HepG2 (cell line): ENCODE results near the gene LRRC45. TPM values are rescaled to one million over a fixed set of nuclear protein-coding genes. Genes with fewer than 3 reads are reported as not detected.
A peak's percentile ranks its signal among the peaks of the same experiment; 100 is the strongest.

Experiments used
- ARHGAP35 ChIP-seq: sonication (generic); formaldehyde crosslinking; IDR thresholded peaks from 2 replicates; pipeline ENCODE4 v1.9.0; 2022; ENCODE audit warnings: mild to moderate bottlenecking, inconsistent platforms, moderate library complexity, missing genetic modification reagents, borderline replicate concordance
- CEBPZ ChIP-seq: IDR thresholded peaks from 2 replicates; pipeline ENCODE4 v1.6.1; 2012; ENCODE audit warnings: low read length, improper control_type of control experiment
- CENPX ChIP-seq: sonication (generic); formaldehyde crosslinking; IDR thresholded peaks from 2 replicates; pipeline ENCODE4 v1.9.0; 2021; ENCODE audit warnings: mild to moderate bottlenecking, missing genetic modification reagents, moderate library complexity
- CERS6 ChIP-seq: sonication (generic); formaldehyde crosslinking; IDR thresholded peaks from 2 replicates; pipeline ENCODE4 v1.5.0; 2020; ENCODE audit warnings: missing genetic modification reagents
- DNMT1 ChIP-seq: sonication (generic); formaldehyde crosslinking; IDR thresholded peaks from 2 replicates; pipeline ENCODE4 v1.5.1; 2020; ENCODE audit warnings: mild to moderate bottlenecking, missing genetic modification reagents
- EZH2 ChIP-seq: conservative IDR thresholded peaks from 2 replicates; pipeline ENCODE4 v1.6.1; 2012; ENCODE audit warnings: mild to moderate bottlenecking, low read depth, low read length, moderate library complexity
- FOXK2 ChIP-seq: fragments of 450-650 bp; IDR thresholded peaks from 2 replicates; pipeline ENCODE4 v1.6.1; 2016
- FOXP1 ChIP-seq, 2 experiments: fragments of 450-650 bp in 1 of 2; IDR thresholded peaks; 2 replicates each; pipeline ENCODE4 v1.6.1; 2017 to 2018; ENCODE audit warnings: antibody characterized with exemption in 1 of 2
- GATAD1 ChIP-seq: IDR thresholded peaks from 2 replicates; pipeline ENCODE4 v1.6.1; 2016; ENCODE audit warnings: missing genetic modification reagents, missing compliant biosample characterization
- HDAC2 ChIP-seq: sonication (generic); formaldehyde crosslinking; IDR thresholded peaks from 2 replicates; pipeline ENCODE4 v1.4.0; 2020; ENCODE audit warnings: missing genetic modification reagents
- KAT8 ChIP-seq: IDR thresholded peaks from 2 replicates; pipeline ENCODE4 v1.6.1; 2016; ENCODE audit warnings: missing genetic modification reagents, missing compliant biosample characterization
- MBD4 ChIP-seq: IDR thresholded peaks from 2 replicates; pipeline ENCODE4 v1.6.1; 2012; ENCODE audit warnings: low read length, inconsistent platforms, borderline replicate concordance
- MIXL1 ChIP-seq: IDR thresholded peaks from 2 replicates; pipeline ENCODE4 v1.6.1; 2016
- RAD21 ChIP-seq: fragments of 450-650 bp; formaldehyde crosslinking; IDR thresholded peaks from 2 replicates; pipeline ENCODE4 v1.5.0; 2020; ENCODE audit warnings: mild to moderate bottlenecking
- RARG ChIP-seq: sonication (generic); formaldehyde crosslinking; IDR thresholded peaks from 2 replicates; pipeline ENCODE4 v1.4.0; 2020; ENCODE audit warnings: low read depth, mild to moderate bottlenecking, missing genetic modification reagents
- SIN3A ChIP-seq: IDR thresholded peaks from 2 replicates; pipeline ENCODE4 v1.6.1; 2011; ENCODE audit warnings: low read depth, mild to moderate bottlenecking, control low read depth, low read length, borderline replicate concordance
- SMAD3 ChIP-seq: sonication (generic); formaldehyde crosslinking; IDR thresholded peaks from 2 replicates; pipeline ENCODE4 v1.4.0; 2020; ENCODE audit warnings: missing genetic modification reagents
- SRY ChIP-seq: sonication (generic); formaldehyde crosslinking; IDR thresholded peaks from 2 replicates; pipeline ENCODE4 v1.8.0; 2022; ENCODE audit warnings: mild to moderate bottlenecking, missing genetic modification reagents
- TRIM22 ChIP-seq: fragments of 450-650 bp; IDR thresholded peaks from 2 replicates; pipeline ENCODE4 v1.6.1; 2017
- ZBTB14 ChIP-seq: sonication (generic); formaldehyde crosslinking; IDR thresholded peaks from 2 replicates; pipeline ENCODE4 v1.4.0; 2020; ENCODE audit warnings: missing genetic modification reagents
- ZIK1 ChIP-seq: sonication (generic); formaldehyde crosslinking; IDR thresholded peaks from 2 replicates; pipeline ENCODE4 v1.5.0; 2020; ENCODE audit warnings: mild to moderate bottlenecking, low read depth, missing genetic modification reagents, borderline replicate concordance
- ZMYM4 ChIP-seq: sonication (generic); formaldehyde crosslinking; IDR thresholded peaks from 2 replicates; pipeline ENCODE4 v1.8.1; 2023; ENCODE audit warnings: mild to moderate bottlenecking, missing genetic modification reagents
- ZNF143 ChIP-seq: sonication (generic); formaldehyde crosslinking; IDR thresholded peaks from 2 replicates; pipeline ENCODE4 v1.4.0; 2020; ENCODE audit warnings: missing genetic modification reagents
- ZNF232 ChIP-seq: sonication (generic); formaldehyde crosslinking; IDR thresholded peaks from 2 replicates; pipeline ENCODE4 v1.4.0; 2020; ENCODE audit warnings: missing genetic modification reagents, borderline replicate concordance
- ZNF768 ChIP-seq: sonication (generic); formaldehyde crosslinking; IDR thresholded peaks from 2 replicates; pipeline ENCODE4 v1.4.0; 2020; ENCODE audit warnings: missing genetic modification reagents
- polyA plus RNA-seq, 8 experiments: library from polyadenylated mRNA; depleted of rRNA in 3 of 8; stranded (reverse) in 7 of 8; unstranded in 1 of 8; fragments of >200 nt; fragmentation: Illumina TruSeq in 4 of 8; extraction: Trizol in 4 of 8; gene quantifications; 2 replicates each; pipeline versions ENCODE4 v1.2.1 to v1.2.3, GENCODE V29; 2011 to 2016; ENCODE audit warnings: low read depth in 4 of 8, missing spikeins in 1 of 8, mixed read lengths in 1 of 8; ENCODE audit not compliant: insufficient read depth in 1 of 8
- total RNA-seq, 5 experiments: library from RNA; depleted of rRNA; stranded (reverse); fragments of >200 nt; fragmentation: Illumina TruSeq; extraction: Trizol; gene quantifications; 2 replicates each; pipeline ENCODE4 v1.2.3, GENCODE V29; 2016; ENCODE audit warnings: low read depth in 1 of 5

LRRC45 gene
- total and polyA plus RNA-seq, 2 of the 13 experiments (the other 11 are each of a cell fraction or from before 2014, with no cell fraction given): 11.6 to 48.1 TPM

GRCh38 chr17:81977211-81977808 is 45.8 kb upstream of the LRRC45 start, which contains the start of gene ASPSCR1 (continued):
- TF ChIP-seq HDAC2 (CRISPR knock-in tag): no peak; the same call in 1 of the 2 replicates
- TF ChIP-seq ZNF768 (CRISPR knock-in tag): peak; percentile 67; the same call in 1 of the 2 replicates
- TF ChIP-seq CERS6 (CRISPR knock-in tag): no peak; the same call in 1 of the 2 replicates
- TF ChIP-seq MBD4: no peak
- no peak for TF ChIP-seq CENPX (CRISPR knock-in tag)
- 0 out of 2 replicates have a peak, but pooled peaks have one; percentile 24 for TF ChIP-seq DNMT1 (CRISPR knock-in tag)
- TF ChIP-seq MIXL1 (CRISPR knock-in tag): no peak
- no peak; the same call in 1 of the 2 replicates for TF ChIP-seq RARG (CRISPR knock-in tag)
- no peak for TF ChIP-seq CEBPZ
- TF ChIP-seq KAT8 (CRISPR knock-in tag): peak; percentile 85; the same call in 1 of the 2 replicates
- peak; percentile 87 for TF ChIP-seq GATAD1 (CRISPR knock-in tag)
- TF ChIP-seq SIN3A: peak; percentile 72; the same call in 1 of the 2 replicates
- TF ChIP-seq ARHGAP35 (CRISPR knock-in tag): no peak; the same call in 1 of the 2 replicates
- TF ChIP-seq SMAD3: peak; percentile 50; the same call in 1 of the 2 replicates
- no peak for TF ChIP-seq FOXK2
- TF ChIP-seq RAD21 (CRISPR knock-in tag): peak; percentile 81
- peak; percentile 10; the same call in 1 of the 2 replicates for TF ChIP-seq ZMYM4 (CRISPR knock-in tag)
- no peak for TF ChIP-seq FOXP1 (IDR thresholded peaks at IDR 0.05)
- 0 out of 2 replicates have a peak, but pooled peaks have one; percentile 29 for TF ChIP-seq FOXP1 (CRISPR knock-in tag; IDR thresholded peaks at IDR 0.05)
- no peak for TF ChIP-seq EZH2
- TF ChIP-seq ZNF232 (CRISPR knock-in tag): no peak; the same call in 1 of the 2 replicates
- 0 out of 2 replicates have a peak, but pooled peaks have one; percentile 31 for TF ChIP-seq ZNF143 (CRISPR knock-in tag)
- no peak; the same call in 1 of the 2 replicates for TF ChIP-seq ZIK1 (CRISPR knock-in tag)
- TF ChIP-seq TRIM22: no peak
- peak; percentile 72 for TF ChIP-seq ZBTB14 (CRISPR knock-in tag)
- TF ChIP-seq SRY (CRISPR knock-in tag): peak; percentile 90; the same call in 1 of the 2 replicates
- TF ChIP-seq, all 625 proteins: peak for 256
